ENCODE measurements around the gene VLDLR. TPM values are rescaled to one million over a fixed set of nuclear protein-coding genes. Genes with fewer than 3 reads are reported as not detected.

VLDLR gene
- total RNA-seq, 1 experiment from 2014 or later, result 2.1 TPM

- CTCF ChIA-PET, result no interaction called here
- H3K9me3 ChIP-seq (ENCODE audit: control insufficient read depth, insufficient read depth, low read depth, low read length), result no peaks in the 10 kb centered on the region
- H3K4me3 ChIP-seq (ENCODE audit: low read depth in 2 of 2, low read length in 2 of 2), result no peak overlapping the region
- H3K4me1 ChIP-seq (ENCODE audit: control insufficient read depth, insufficient read depth, low read length), result no peaks in the 10 kb centered on the region
- intact Hi-C loops (cut with micrococcal nuclease; ENCODE audit: unreplicated experiment) (no loop called here), in situ Hi-C loops (cut with HindIII; ENCODE audit: low pct_unique_long_range_greater_than_20kb, low sequenced_read_pairs) (no loop called here)
- DNase-seq (ENCODE audit: low read depth, low spot score) (no peak), ATAC-seq (no peak)
- POLR2A ChIA-PET, result no interaction called here
- BruUV-seq (replicated peaks), result no TSS peak
- TF ChIP-seq, protein P1, sequence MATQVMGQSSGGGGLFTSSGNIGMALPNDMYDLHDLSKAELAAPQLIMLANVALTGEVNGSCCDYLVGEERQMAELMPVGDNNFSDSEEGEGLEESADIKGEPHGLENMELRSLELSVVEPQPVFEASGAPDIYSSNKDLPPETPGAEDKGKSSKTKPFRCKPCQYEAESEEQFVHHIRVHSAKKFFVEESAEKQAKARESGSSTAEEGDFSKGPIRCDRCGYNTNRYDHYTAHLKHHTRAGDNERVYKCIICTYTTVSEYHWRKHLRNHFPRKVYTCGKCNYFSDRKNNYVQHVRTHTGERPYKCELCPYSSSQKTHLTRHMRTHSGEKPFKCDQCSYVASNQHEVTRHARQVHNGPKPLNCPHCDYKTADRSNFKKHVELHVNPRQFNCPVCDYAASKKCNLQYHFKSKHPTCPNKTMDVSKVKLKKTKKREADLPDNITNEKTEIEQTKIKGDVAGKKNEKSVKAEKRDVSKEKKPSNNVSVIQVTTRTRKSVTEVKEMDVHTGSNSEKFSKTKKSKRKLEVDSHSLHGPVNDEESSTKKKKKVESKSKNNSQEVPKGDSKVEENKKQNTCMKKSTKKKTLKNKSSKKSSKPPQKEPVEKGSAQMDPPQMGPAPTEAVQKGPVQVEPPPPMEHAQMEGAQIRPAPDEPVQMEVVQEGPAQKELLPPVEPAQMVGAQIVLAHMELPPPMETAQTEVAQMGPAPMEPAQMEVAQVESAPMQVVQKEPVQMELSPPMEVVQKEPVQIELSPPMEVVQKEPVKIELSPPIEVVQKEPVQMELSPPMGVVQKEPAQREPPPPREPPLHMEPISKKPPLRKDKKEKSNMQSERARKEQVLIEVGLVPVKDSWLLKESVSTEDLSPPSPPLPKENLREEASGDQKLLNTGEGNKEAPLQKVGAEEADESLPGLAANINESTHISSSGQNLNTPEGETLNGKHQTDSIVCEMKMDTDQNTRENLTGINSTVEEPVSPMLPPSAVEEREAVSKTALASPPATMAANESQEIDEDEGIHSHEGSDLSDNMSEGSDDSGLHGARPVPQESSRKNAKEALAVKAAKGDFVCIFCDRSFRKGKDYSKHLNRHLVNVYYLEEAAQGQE (IDR thresholded peaks at IDR 0.05; ENCODE audit: insufficient read depth in 1 of 2, low read depth in 2 of 2, low read length in 1 of 2), result no peak
- TF ChIP-seq SIN3A (IDR thresholded peaks at IDR 0.05; ENCODE audit: borderline replicate concordance, insufficient read depth, low read depth, low read length), result no peak
- TF ChIP-seq POLR2AphosphoS5 (IDR thresholded peaks at IDR 0.05; ENCODE audit: low read depth, low read length), result no peak
- TF ChIP-seq CTCF (IDR thresholded peaks at IDR 0.05), result no peak
- TF ChIP-seq TCF7L2 (IDR thresholded peaks at IDR 0.05; ENCODE audit: low read depth, low read length), result no peak
- no peak overlapping the region for H3K27ac ChIP-seq (ENCODE audit: low read length)
- H3K27me3 ChIP-seq (ENCODE audit: control insufficient read depth, insufficient read depth, low read length), result no peaks in the 10 kb centered on the region
- no peaks in the 10 kb centered on the region for H3K36me3 ChIP-seq (ENCODE audit: control insufficient read depth, insufficient read depth, low read length)
Observed at GRCh38 chr9:2657427-2657826, 35.8 kb downstream of the VLDLR start.

DNA sequence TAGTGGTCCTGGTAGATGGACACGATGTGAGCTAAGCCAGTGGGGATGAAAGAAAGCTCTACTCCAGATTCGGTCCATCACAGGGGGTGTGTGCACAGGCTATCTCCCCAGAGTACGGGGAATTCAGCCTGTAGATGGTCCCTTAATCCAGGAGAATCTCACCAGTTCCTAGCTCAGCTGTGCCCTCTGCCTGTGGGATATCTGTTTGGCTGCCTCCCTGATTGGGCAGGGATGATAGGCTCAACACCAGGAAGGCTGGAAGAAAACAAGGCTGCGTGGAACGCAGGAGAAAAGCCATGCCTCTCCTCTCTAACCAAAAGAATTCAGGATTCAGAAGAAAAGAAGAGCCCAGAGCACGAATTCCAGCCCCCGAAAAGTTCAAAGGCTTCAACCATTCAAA is 40.9 kb downstream of the VLDLR start:
- H3K4me1 ChIP-seq (ENCODE audit: control insufficient read depth, insufficient read depth, low read length), result no peaks in the 10 kb centered on the region
- ChIA-PET POLR2A (no interaction called here), CTCF (no interaction called here)
- no peak for DNase-seq (ENCODE audit: low read depth, low spot score)
- TF ChIP-seq TCF7L2 (IDR thresholded peaks at IDR 0.05; ENCODE audit: low read depth, low read length) (no peak), SIN3A (IDR thresholded peaks at IDR 0.05; ENCODE audit: borderline replicate concordance, insufficient read depth, low read depth, low read length) (no peak), CTCF (IDR thresholded peaks at IDR 0.05) (no peak), POLR2AphosphoS5 (IDR thresholded peaks at IDR 0.05; ENCODE audit: low read depth, low read length) (no peak)
- TF ChIP-seq, protein P1 (IDR thresholded peaks at IDR 0.05; ENCODE audit: insufficient read depth in 1 of 2, low read depth in 2 of 2, low read length in 1 of 2), result no peak
- H3K27me3 ChIP-seq (ENCODE audit: control insufficient read depth, insufficient read depth, low read length), result no peaks in the 10 kb centered on the region
- in situ Hi-C loops (cut with HindIII; ENCODE audit: low pct_unique_long_range_greater_than_20kb, low sequenced_read_pairs) (no loop called here), intact Hi-C loops (cut with micrococcal nuclease; ENCODE audit: unreplicated experiment) (loop anchor here (5.0 kb wide), 1 partner anchor 120 kb away; no protein-coding TSS in a partner anchor)
- BruUV-seq (replicated peaks), result no TSS peak
- no peaks in the 10 kb centered on the region for H3K9me3 ChIP-seq (ENCODE audit: control insufficient read depth, insufficient read depth, low read depth, low read length)
- H3K4me3 ChIP-seq (ENCODE audit: low read depth in 2 of 2, low read length in 2 of 2), result no peak overlapping the region
- no peak overlapping the region for H3K27ac ChIP-seq (ENCODE audit: low read length)
- ATAC-seq, result no peak
- H3K36me3 ChIP-seq (ENCODE audit: control insufficient read depth, insufficient read depth, low read length), result no peaks in the 10 kb centered on the region
